ENCODE results near the gene KRT5. TPM values are rescaled to one million over a fixed set of nuclear protein-coding genes. Genes with fewer than 3 reads are reported as not detected.
A peak's percentile ranks its signal among the peaks of the same experiment; 100 is the strongest.

KRT5 gene
- total RNA-seq, 8 experiments from 2014 or later: 0.14 to 1.9 (median 0.38) TPM; not detected in 3

DNA sequence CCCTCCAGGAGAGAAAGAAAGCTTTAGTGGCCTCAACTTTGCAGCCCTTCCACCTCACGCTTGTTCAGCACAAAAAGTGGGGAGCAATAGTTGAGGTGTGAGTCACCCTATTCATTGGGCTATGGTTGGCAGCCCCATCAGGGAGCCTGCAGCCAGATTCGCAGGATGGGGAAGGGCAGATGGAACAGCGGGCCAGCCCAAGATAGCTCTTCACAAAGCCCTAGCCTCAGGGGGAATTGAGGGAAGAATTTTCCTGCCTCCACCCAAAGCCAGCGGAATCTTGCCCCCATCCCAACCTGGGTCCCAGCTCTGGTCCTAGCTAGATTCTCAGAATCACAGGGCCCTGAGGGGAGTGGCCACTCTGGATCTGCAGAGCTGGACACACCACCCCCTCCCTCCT is 3.6 kb upstream of the KRT5 start:
- in situ Hi-C loops (cut with MboI; ENCODE audit: low pct_unique_long_range_greater_than_20kb in 2 of 9, low sequenced_read_pairs in 9 of 9, unreplicated experiment in 9 of 9): no loop called here
- Histone ChIP-seq H3K4me1 (replicated peaks in 1 of 2) (no peaks in the 10 kb centered on the region), H3K27ac (no peak overlapping the region), H3K4me3 (no peak overlapping the region)
- ATAC-seq (replicated peaks in 6 of 8): peak in 3 of 8 experiments; percentile 43 to 48 (median 45)
- WGBS, 10 experiments: 17 to 100% (median 70%) methylated on average over 1 to 2 of the region's 4 CpGs; no CpG with 5 or more reads in 4 of the 10 experiments

DNA sequence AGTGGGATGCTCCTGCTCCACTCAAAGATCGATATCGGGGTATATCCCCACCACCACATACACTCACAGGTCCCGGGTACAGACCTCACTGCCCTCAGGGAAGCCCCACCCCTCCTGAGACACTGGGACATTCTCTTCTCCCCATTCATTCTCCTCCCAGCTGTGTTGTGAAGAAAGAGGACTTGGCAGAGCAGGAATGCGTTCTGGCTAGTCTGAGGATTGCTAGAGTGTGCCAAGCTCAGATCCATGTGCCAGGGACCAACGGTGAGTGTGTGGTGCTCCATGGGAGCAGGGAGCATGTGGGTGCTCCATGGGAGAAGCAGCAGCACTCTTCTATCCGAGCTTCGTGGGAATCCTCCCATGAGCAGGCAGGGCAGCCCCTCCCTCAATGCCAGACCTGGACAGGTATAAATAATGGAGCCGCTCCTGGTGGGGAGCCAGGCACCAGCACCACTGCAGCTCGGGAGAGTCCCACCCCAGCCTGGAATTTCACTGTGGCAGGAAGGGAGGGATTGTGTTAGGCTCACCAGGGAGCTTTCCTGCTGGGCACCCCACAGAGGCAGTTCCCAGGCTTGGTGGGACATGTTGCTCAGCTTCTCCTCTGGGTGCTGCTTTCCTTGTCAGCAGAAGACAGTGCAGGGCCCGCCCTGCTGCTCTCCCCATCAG is 2.3 kb upstream of the KRT5 start:
- H3K4me1 ChIP-seq (replicated peaks in 1 of 2): no peaks in the 10 kb centered on the region
- in situ Hi-C loops (cut with MboI; ENCODE audit: low pct_unique_long_range_greater_than_20kb in 2 of 9, low sequenced_read_pairs in 9 of 9, unreplicated experiment in 9 of 9): no loop called here
- ATAC-seq (replicated peaks in 6 of 8): peak in 1 of 8 experiments; percentile 7
- H3K27ac ChIP-seq: no peak overlapping the region
- H3K4me3 ChIP-seq: no peak overlapping the region
- WGBS, 10 experiments: 14 to 90% (median 60%) methylated on average over 1 to 6 of the region's 10 CpGs; no CpG with 5 or more reads in 6 of the 10 experiments

- 31 to 90% (median 79%) methylated on average over 1 to 5 of the region's 10 CpGs; no CpG with 5 or more reads in 4 of the 10 experiments for WGBS, 10 experiments
- ATAC-seq (replicated peaks in 6 of 8): no peak
Observed at GRCh38 chr12:52521568-52522266, 1.5 kb upstream of the KRT5 start.

DNA sequence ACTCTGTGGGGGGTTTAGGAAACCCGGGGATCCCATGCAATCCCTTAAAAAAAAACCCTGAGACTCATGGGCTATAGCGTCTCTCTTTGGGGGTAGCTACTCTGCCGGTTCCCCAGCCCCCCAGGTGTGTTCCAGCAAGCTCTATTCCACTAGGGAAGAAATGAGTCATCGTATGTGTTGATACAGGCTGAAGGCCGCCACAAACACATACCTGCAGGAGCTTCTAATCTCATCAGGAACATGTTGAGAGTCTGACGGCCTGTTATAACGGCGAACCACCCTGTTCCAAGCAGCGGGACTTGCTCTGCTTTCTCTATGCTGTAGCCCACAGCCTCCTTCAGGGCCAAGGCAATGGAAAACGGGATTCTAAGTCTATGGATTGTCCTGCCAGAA is 977 bp upstream of the KRT5 start:
- Histone ChIP-seq H3K27ac (no peak overlapping the region), H3K4me1 (replicated peaks in 1 of 2) (no peaks in the 10 kb centered on the region), H3K4me3 (no peak overlapping the region)
- in situ Hi-C loops (cut with MboI; ENCODE audit: low pct_unique_long_range_greater_than_20kb in 2 of 9, low sequenced_read_pairs in 9 of 9, unreplicated experiment in 9 of 9): no loop called here
- WGBS, 10 experiments: 40 to 78% (median 76%) methylated on average over 1 to 7 of the region's 10 CpGs; no CpG with 5 or more reads in 5 of the 10 experiments
- no peak for ATAC-seq (replicated peaks in 6 of 8)

More at GRCh38 chr12:52521568-52522266, 1.5 kb upstream of the KRT5 start:
- in situ Hi-C loops (cut with MboI; ENCODE audit: low pct_unique_long_range_greater_than_20kb in 2 of 9, low sequenced_read_pairs in 9 of 9, unreplicated experiment in 9 of 9): no loop called here
- Histone ChIP-seq H3K4me1 (replicated peaks in 1 of 2) (no peaks in the 10 kb centered on the region), H3K27ac (no peak overlapping the region), H3K4me3 (no peak overlapping the region)

DNA sequence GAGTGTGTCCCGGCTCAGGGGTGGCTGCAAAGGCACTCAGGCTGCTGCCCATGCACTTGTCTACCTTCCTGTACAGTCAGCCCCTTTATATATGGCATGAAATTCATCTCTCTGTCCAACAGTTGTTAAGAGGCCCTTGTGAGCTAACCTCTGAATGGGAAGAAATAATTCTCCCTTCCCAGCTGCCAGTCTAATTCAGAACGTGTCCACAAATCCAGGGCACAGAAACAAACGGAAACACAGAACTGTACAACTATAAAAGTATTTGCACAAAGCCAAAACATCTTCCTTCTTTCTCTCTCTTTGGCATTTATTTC is 849 bp downstream of the KRT5 start:
- 21 to 92% (median 74%) methylated on average over 1 to 3 of the region's 3 CpGs; no CpG with 5 or more reads in 4 of the 10 experiments for WGBS, 10 experiments
- no peak for ATAC-seq (replicated peaks in 6 of 8)
- Histone ChIP-seq H3K27ac (no peak overlapping the region), H3K4me3 (no peak overlapping the region), H3K4me1 (replicated peaks in 1 of 2) (no peaks in the 10 kb centered on the region)
- in situ Hi-C loops (cut with MboI; ENCODE audit: low pct_unique_long_range_greater_than_20kb in 2 of 9, low sequenced_read_pairs in 9 of 9, unreplicated experiment in 9 of 9): no loop called here

- in situ Hi-C loops (cut with MboI; ENCODE audit: low pct_unique_long_range_greater_than_20kb in 2 of 9, low sequenced_read_pairs in 9 of 9, unreplicated experiment in 9 of 9): no loop called here
- Histone ChIP-seq H3K27ac (no peak overlapping the region), H3K4me3 (no peak overlapping the region), H3K4me1 (replicated peaks in 1 of 2) (no peaks in the 10 kb centered on the region)
- ATAC-seq (replicated peaks in 6 of 8): no peak
- 67 to 100% (median 83%) methylated on average over 1 to 2 of the region's 8 CpGs; no CpG with 5 or more reads in 3 of the 10 experiments for WGBS, 10 experiments
Observed at GRCh38 chr12:52518574-52519386, 1.4 kb downstream of the KRT5 start.

GRCh38 chr12:52517888-52518287 is 2.3 kb downstream of the KRT5 start:
- no peaks in the 10 kb centered on the region for H3K4me1 ChIP-seq (replicated peaks in 1 of 2)
- in situ Hi-C loops (cut with MboI; ENCODE audit: low pct_unique_long_range_greater_than_20kb in 2 of 9, low sequenced_read_pairs in 9 of 9, unreplicated experiment in 9 of 9): no loop called here
- no peak overlapping the region for H3K4me3 ChIP-seq
- ATAC-seq (replicated peaks in 6 of 8): no peak
- no peak overlapping the region for H3K27ac ChIP-seq
- 80 to 100% (median 96%) methylated on average over 1 to 5 of the region's 5 CpGs; no CpG with 5 or more reads in 3 of the 10 experiments for WGBS, 10 experiments

DNA sequence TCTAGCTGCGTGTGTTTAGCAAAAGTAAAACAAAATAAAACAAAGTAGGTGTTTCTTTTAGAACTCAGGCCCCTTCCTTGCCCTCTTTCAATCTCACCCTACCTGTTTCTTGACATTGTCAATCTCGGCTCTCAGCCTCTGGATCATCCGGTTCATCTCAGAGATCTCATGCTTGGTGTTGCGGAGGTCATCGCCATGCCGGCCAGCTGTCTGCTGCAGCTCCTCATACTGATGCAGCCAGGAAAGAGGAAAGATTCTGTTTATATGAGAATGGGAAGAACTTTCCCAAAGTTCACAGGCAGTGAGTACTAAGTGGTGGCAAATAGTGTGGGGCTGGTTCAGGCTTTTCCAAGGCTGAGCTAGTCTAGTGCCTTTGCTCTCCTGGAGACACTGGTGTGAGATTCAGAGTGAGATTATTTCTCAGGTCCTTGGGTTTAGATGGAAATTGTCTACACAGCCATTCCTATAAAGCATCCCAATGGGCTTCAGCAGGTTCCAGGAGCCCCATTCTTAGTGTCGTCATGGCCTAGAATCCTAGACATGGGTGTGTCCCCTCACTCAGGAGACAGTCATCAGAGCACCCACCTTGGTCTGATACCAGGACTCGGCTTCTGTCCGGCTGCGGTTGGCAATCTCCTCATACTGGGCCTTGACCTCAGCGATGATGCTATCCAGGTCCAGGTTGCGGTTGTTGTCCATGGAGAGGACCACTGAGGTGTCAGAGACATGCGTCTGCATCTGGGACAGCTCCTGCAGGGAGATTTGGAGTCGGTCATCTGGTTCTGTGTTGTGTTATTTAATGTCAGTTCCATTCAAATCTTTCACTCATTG is 3.0 kb downstream of the KRT5 start:
- WGBS, 10 experiments: 73 to 100% (median 86%) methylated on average over 1 to 8 of the region's 14 CpGs; no CpG with 5 or more reads in 4 of the 10 experiments
- Histone ChIP-seq H3K4me3 (no peak overlapping the region), H3K4me1 (replicated peaks in 1 of 2) (no peaks in the 10 kb centered on the region), H3K27ac (no peak overlapping the region)
- in situ Hi-C loops (cut with MboI; ENCODE audit: low pct_unique_long_range_greater_than_20kb in 2 of 9, low sequenced_read_pairs in 9 of 9, unreplicated experiment in 9 of 9): no loop called here
- no peak for ATAC-seq (replicated peaks in 6 of 8)

GRCh38 chr12:52515927-52516831 is 4.0 kb downstream of the KRT5 start:
- in situ Hi-C loops (cut with MboI; ENCODE audit: low pct_unique_long_range_greater_than_20kb in 2 of 9, low sequenced_read_pairs in 9 of 9, unreplicated experiment in 9 of 9): no loop called here
- 4 to 94% (median 68%) methylated on average over 1 to 11 of the region's 15 CpGs for WGBS, 10 experiments
- ATAC-seq (replicated peaks in 6 of 8): no peak
- no peaks in the 10 kb centered on the region for H3K4me1 ChIP-seq (replicated peaks in 1 of 2)
- H3K27ac ChIP-seq: no peak overlapping the region
- no peak overlapping the region for H3K4me3 ChIP-seq

GRCh38 chr12:52515319-52515646 is 4.9 kb downstream of the KRT5 start:
- Histone ChIP-seq H3K4me3 (no peak overlapping the region), H3K27ac (no peak overlapping the region), H3K4me1 (replicated peaks in 1 of 2) (no peaks in the 10 kb centered on the region)
- WGBS, 10 experiments: 20 to 100% (median 80%) methylated on average over 1 of the region's 1 CpG; no CpG with 5 or more reads in 5 of the 10 experiments
- in situ Hi-C loops (cut with MboI; ENCODE audit: low pct_unique_long_range_greater_than_20kb in 2 of 9, low sequenced_read_pairs in 9 of 9, unreplicated experiment in 9 of 9): no loop called here
- ATAC-seq (replicated peaks in 6 of 8): no peak

- no peak for ATAC-seq (replicated peaks in 6 of 8)
- 30 to 100% (median 90%) methylated on average over 2 to 7 of the region's 14 CpGs; no CpG with 5 or more reads in 3 of the 10 experiments for WGBS, 10 experiments
- no peak overlapping the region for H3K4me3 ChIP-seq
- no peak overlapping the region for H3K27ac ChIP-seq
- no peaks in the 10 kb centered on the region for H3K4me1 ChIP-seq (replicated peaks in 1 of 2)
- in situ Hi-C loops (cut with MboI; ENCODE audit: low pct_unique_long_range_greater_than_20kb in 2 of 9, low sequenced_read_pairs in 9 of 9, unreplicated experiment in 9 of 9): no loop called here
Observed at GRCh38 chr12:52514471-52515318, 5.5 kb downstream of the KRT5 start.
